ENCODE measurements around the gene TPP1.
A peak's percentile ranks its signal among the peaks of the same experiment; 100 is the strongest.

Gene TPP1

GRCh38 chr11:6619004-6619745 is at the start of gene TPP1:
Gene TPP1 (minus strand): TSS chr11:6619422. CDS start chr11:6619400, 22 bp downstream.
- DNase-seq (ENCODE audit: low read depth, low spot score) = peak; percentile 69

- no peak for DNase-seq (ENCODE audit: low read depth, low spot score)
Measured at GRCh38 chr11:6667733-6668374, 48.6 kb upstream of the TPP1 start.

- DNase-seq (ENCODE audit: low read depth, low spot score) = no peak
Measured at GRCh38 chr11:6666302-6667183, 47.3 kb upstream of the TPP1 start.

- DNase-seq (ENCODE audit: low read depth, low spot score) = no peak
Measured at GRCh38 chr11:6664551-6664950, 45.3 kb upstream of the TPP1 start.

- DNase-seq (ENCODE audit: low read depth, low spot score) = no peak
Measured at GRCh38 chr11:6663794-6664469, 44.7 kb upstream of the TPP1 start.

GRCh38 chr11:6660712-6661111 is 41.5 kb upstream of the TPP1 start:
- no peak for DNase-seq (ENCODE audit: low read depth, low spot score)

GRCh38 chr11:6658647-6659046 is 39.4 kb upstream of the TPP1 start:
- DNase-seq (ENCODE audit: low read depth, low spot score) = no peak

- DNase-seq (ENCODE audit: low read depth, low spot score) = no peak
Measured at GRCh38 chr11:6657346-6657745, 38.1 kb upstream of the TPP1 start.

- DNase-seq (ENCODE audit: low read depth, low spot score) = no peak
Measured at GRCh38 chr11:6656936-6657335, 37.7 kb upstream of the TPP1 start.

- no peak for DNase-seq (ENCODE audit: low read depth, low spot score)
Measured at GRCh38 chr11:6656584-6656915, 37.3 kb upstream of the TPP1 start.

GRCh38 chr11:6655790-6656583 is 36.8 kb upstream of the TPP1 start, which contains the start of gene DCHS1:
Gene DCHS1 (minus strand): TSS chr11:6655809. CDS start chr11:6641613, 14,196 bp downstream.
- no peak for DNase-seq (ENCODE audit: low read depth, low spot score)

- DNase-seq (ENCODE audit: low read depth, low spot score) = no peak
Measured at GRCh38 chr11:6655020-6655789, 36.0 kb upstream of the TPP1 start.

GRCh38 chr11:6654281-6655019 is 35.2 kb upstream of the TPP1 start:
- no peak for DNase-seq (ENCODE audit: low read depth, low spot score)

- DNase-seq (ENCODE audit: low read depth, low spot score) = no peak
Measured at GRCh38 chr11:6653656-6654055, 34.4 kb upstream of the TPP1 start.

GRCh38 chr11:6653097-6653496 is 33.9 kb upstream of the TPP1 start:
- DNase-seq (ENCODE audit: low read depth, low spot score) = no peak

GRCh38 chr11:6652182-6652581 is 33.0 kb upstream of the TPP1 start:
- no peak for DNase-seq (ENCODE audit: low read depth, low spot score)

GRCh38 chr11:6650980-6651379 is 31.8 kb upstream of the TPP1 start:
- DNase-seq (ENCODE audit: low read depth, low spot score) = no peak

GRCh38 chr11:6650104-6650503 is 30.9 kb upstream of the TPP1 start:
- no peak for DNase-seq (ENCODE audit: low read depth, low spot score)

GRCh38 chr11:6648501-6648900 is 29.3 kb upstream of the TPP1 start:
- no peak for DNase-seq (ENCODE audit: low read depth, low spot score)

GRCh38 chr11:6647836-6648235 is 28.6 kb upstream of the TPP1 start:
- no peak for DNase-seq (ENCODE audit: low read depth, low spot score)

All from iPS DF 19.7 (cell line).